Urothelium cell line (cell line): ENCODE results near the gene SSH3.
A peak's percentile ranks its signal among the peaks of the same experiment; 100 is the strongest.

Experiments used
- DNase-seq: peaks from one replicate; pipeline ENCODE4 v3.0.0; 2011; ENCODE audit warnings: low spot score, mixed read lengths
- FAIRE-seq: peaks from 2 replicates; lab custom pipeline; 2011; peaks lifted over from hg19 to GRCh38; lab: Jason Lieb, UNC

Gene SSH3

GRCh38 chr11:67356387-67356863 lies 53.1 kb downstream of the SSH3 start:
- DNase-seq, result no peak
- no peak for FAIRE-seq

GRCh38 chr11:67356864-67357561 lies 53.7 kb downstream of the SSH3 start:
- peak; percentile 80 for DNase-seq
- FAIRE-seq, result no peak

GRCh38 chr11:67357831-67358670 lies 54.7 kb downstream of the SSH3 start:
- FAIRE-seq, result no peak
- DNase-seq, result peak; percentile 71
